ENCODE data around the gene NFATC1.

GRCh38 chr18:79409313-79409712 is 13.6 kb downstream of the NFATC1 start:
- TF ChIP-seq, protein P1, sequence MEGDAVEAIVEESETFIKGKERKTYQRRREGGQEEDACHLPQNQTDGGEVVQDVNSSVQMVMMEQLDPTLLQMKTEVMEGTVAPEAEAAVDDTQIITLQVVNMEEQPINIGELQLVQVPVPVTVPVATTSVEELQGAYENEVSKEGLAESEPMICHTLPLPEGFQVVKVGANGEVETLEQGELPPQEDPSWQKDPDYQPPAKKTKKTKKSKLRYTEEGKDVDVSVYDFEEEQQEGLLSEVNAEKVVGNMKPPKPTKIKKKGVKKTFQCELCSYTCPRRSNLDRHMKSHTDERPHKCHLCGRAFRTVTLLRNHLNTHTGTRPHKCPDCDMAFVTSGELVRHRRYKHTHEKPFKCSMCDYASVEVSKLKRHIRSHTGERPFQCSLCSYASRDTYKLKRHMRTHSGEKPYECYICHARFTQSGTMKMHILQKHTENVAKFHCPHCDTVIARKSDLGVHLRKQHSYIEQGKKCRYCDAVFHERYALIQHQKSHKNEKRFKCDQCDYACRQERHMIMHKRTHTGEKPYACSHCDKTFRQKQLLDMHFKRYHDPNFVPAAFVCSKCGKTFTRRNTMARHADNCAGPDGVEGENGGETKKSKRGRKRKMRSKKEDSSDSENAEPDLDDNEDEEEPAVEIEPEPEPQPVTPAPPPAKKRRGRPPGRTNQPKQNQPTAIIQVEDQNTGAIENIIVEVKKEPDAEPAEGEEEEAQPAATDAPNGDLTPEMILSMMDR (IDR thresholded peaks at IDR 0.05) = no peak
- no peak for TF ChIP-seq POLR2A (IDR thresholded peaks at IDR 0.05)

Data from vagina (tissue), 2 donors.